HepG2 (cell line): ENCODE results near the gene WDR18. TPM values are rescaled to one million over a fixed set of nuclear protein-coding genes. Genes with fewer than 3 reads are reported as not detected.
A peak's percentile ranks its signal among the peaks of the same experiment; 100 is the strongest.

Experiments
- CHD4 ChIP-seq: fragments of 200-600 bp; sonication (generic); IDR thresholded peaks from 2 replicates; pipeline ENCODE4 v1.7.0; 2017; ENCODE audit warnings: mild to moderate bottlenecking, low read length, borderline replicate concordance
- HNRNPL ChIP-seq: fragments of 200-400 bp; formaldehyde crosslinking; IDR thresholded peaks from 2 replicates; pipeline ENCODE4 v1.6.1; 2017; ENCODE audit warnings: mild to moderate bottlenecking, low read depth, low read length
- MAFG ChIP-seq: sonication (generic); formaldehyde crosslinking; IDR thresholded peaks from 2 replicates; pipeline ENCODE4 v1.5.1; 2020; ENCODE audit warnings: mild to moderate bottlenecking, missing genetic modification reagents
- MYPOP ChIP-seq: sonication (generic); formaldehyde crosslinking; IDR thresholded peaks from 2 replicates; pipeline ENCODE4 v1.8.1; 2023; ENCODE audit warnings: mild to moderate bottlenecking, moderate library complexity, missing genetic modification reagents
- NKX3-1 ChIP-seq: sonication (generic); formaldehyde crosslinking; IDR thresholded peaks from 2 replicates; pipeline ENCODE4 v1.5.0; 2020; ENCODE audit warnings: missing genetic modification reagents
- NPAS2 ChIP-seq: sonication (generic); formaldehyde crosslinking; IDR thresholded peaks from 2 replicates; pipeline ENCODE4 v1.8.0; 2022; ENCODE audit warnings: mild to moderate bottlenecking, missing genetic modification reagents, borderline replicate concordance
- NRL ChIP-seq: sonication (generic); formaldehyde crosslinking; IDR thresholded peaks from 2 replicates; pipeline ENCODE4 v1.5.0; 2020; ENCODE audit warnings: missing genetic modification reagents, mild to moderate bottlenecking, moderate library complexity, borderline replicate concordance
- POLR2A ChIP-seq, 2 experiments: IDR thresholded peaks; 2 replicates each; pipeline ENCODE4 v1.6.1; 2011; ENCODE audit warnings: low read depth in 2 of 2, low read length in 2 of 2, mild to moderate bottlenecking in 1 of 2, moderate library complexity in 1 of 2; ENCODE audit not compliant: insufficient read depth in 1 of 2
- RBAK ChIP-seq: sonication (generic); formaldehyde crosslinking; IDR thresholded peaks from 2 replicates; pipeline ENCODE4 v1.5.1; 2020; ENCODE audit warnings: mild to moderate bottlenecking, missing genetic modification reagents
- REL ChIP-seq: sonication (generic); formaldehyde crosslinking; conservative IDR thresholded peaks from 2 replicates; pipeline ENCODE4 v1.8.0; 2022; ENCODE audit warnings: mild to moderate bottlenecking, missing genetic modification reagents, moderate library complexity
- RELA ChIP-seq: sonication (generic); formaldehyde crosslinking; IDR thresholded peaks from 2 replicates; pipeline ENCODE4 v1.4.0; 2020; ENCODE audit warnings: missing genetic modification reagents
- REPIN1 ChIP-seq: sonication (generic); formaldehyde crosslinking; IDR thresholded peaks from 2 replicates; pipeline ENCODE4 v1.8.0; 2022; ENCODE audit warnings: missing genetic modification reagents, low read depth, mild to moderate bottlenecking, borderline replicate concordance
- SALL2 ChIP-seq: sonication (generic); formaldehyde crosslinking; IDR thresholded peaks from 2 replicates; pipeline ENCODE4 v1.8.1; 2023; ENCODE audit warnings: mild to moderate bottlenecking, missing genetic modification reagents, inconsistent platforms
- TCF12 ChIP-seq, 2 experiments: fragments of 450-650 bp in 1 of 2; sonication (generic) in 1 of 2; formaldehyde crosslinking in 1 of 2; IDR thresholded peaks; 2 replicates each; pipeline versions ENCODE4 v1.6.1 to v1.8.0; 2017 to 2022; ENCODE audit warnings: antibody characterized with exemption in 1 of 2, mild to moderate bottlenecking in 1 of 2, missing genetic modification reagents in 1 of 2, moderate library complexity in 1 of 2
- TEAD2 ChIP-seq: sonication (generic); formaldehyde crosslinking; IDR thresholded peaks from 2 replicates; pipeline ENCODE4 v1.9.0; 2021; ENCODE audit warnings: missing genetic modification reagents
- ZBTB7A ChIP-seq: sonication (generic); formaldehyde crosslinking; IDR thresholded peaks from 2 replicates; pipeline ENCODE4 v1.8.0; 2022; ENCODE audit warnings: mild to moderate bottlenecking, missing genetic modification reagents
- ZFP62 ChIP-seq: sonication (generic); formaldehyde crosslinking; IDR thresholded peaks from 2 replicates; pipeline ENCODE4 v1.4.0; 2020; ENCODE audit warnings: missing genetic modification reagents
- ZFY ChIP-seq: sonication (generic); formaldehyde crosslinking; IDR thresholded peaks from 2 replicates; pipeline ENCODE4 v1.4.0; 2020; ENCODE audit warnings: missing genetic modification reagents
- ZNF224 ChIP-seq: sonication (generic); formaldehyde crosslinking; IDR thresholded peaks from 2 replicates; pipeline ENCODE4 v1.5.0; 2020; ENCODE audit warnings: mild to moderate bottlenecking, missing genetic modification reagents
- ZNF558 ChIP-seq: sonication (generic); formaldehyde crosslinking; IDR thresholded peaks from 2 replicates; pipeline ENCODE4 v1.9.0; 2022; ENCODE audit warnings: mild to moderate bottlenecking, missing genetic modification reagents, borderline replicate concordance
- ZNF790 ChIP-seq: sonication (generic); formaldehyde crosslinking; IDR thresholded peaks from 2 replicates; pipeline ENCODE4 v1.8.0; 2022; ENCODE audit warnings: missing genetic modification reagents, mild to moderate bottlenecking, borderline replicate concordance
- ZSCAN9 ChIP-seq: IDR thresholded peaks from 2 replicates; pipeline ENCODE4 v1.6.1; 2016; ENCODE audit warnings: borderline replicate concordance
- polyA plus RNA-seq, 8 experiments: library from polyadenylated mRNA; depleted of rRNA in 3 of 8; stranded (reverse) in 7 of 8; unstranded in 1 of 8; fragments of >200 nt; fragmentation: Illumina TruSeq in 4 of 8; extraction: Trizol in 4 of 8; gene quantifications; 2 replicates each; pipeline versions ENCODE4 v1.2.1 to v1.2.3, GENCODE V29; 2011 to 2016; ENCODE audit warnings: low read depth in 4 of 8, missing spikeins in 1 of 8, mixed read lengths in 1 of 8; ENCODE audit not compliant: insufficient read depth in 1 of 8
- total RNA-seq, 5 experiments: library from RNA; depleted of rRNA; stranded (reverse); fragments of >200 nt; fragmentation: Illumina TruSeq; extraction: Trizol; gene quantifications; 2 replicates each; pipeline ENCODE4 v1.2.3, GENCODE V29; 2016; ENCODE audit warnings: low read depth in 1 of 5
- TF ChIP-seq, protein P1 (sequence below): sonication (generic); formaldehyde crosslinking; conservative IDR thresholded peaks from 2 replicates; pipeline ENCODE4 v1.4.0; 2020; ENCODE audit warnings: missing genetic modification reagents
- TF ChIP-seq, protein P2 (sequence below): sonication (generic); formaldehyde crosslinking; IDR thresholded peaks from 2 replicates; pipeline ENCODE4 v1.4.0; 2020; ENCODE audit warnings: missing genetic modification reagents
- TF ChIP-seq, protein P3 (sequence below): sonication (generic); formaldehyde crosslinking; IDR thresholded peaks from 2 replicates; pipeline ENCODE4 v1.9.0; 2021; ENCODE audit warnings: missing genetic modification reagents, mild to moderate bottlenecking, borderline replicate concordance
- TF ChIP-seq, protein P4 (sequence below): sonication (generic); formaldehyde crosslinking; conservative IDR thresholded peaks from 2 replicates; pipeline ENCODE4 v1.8.0; 2022; ENCODE audit warnings: missing genetic modification reagents

The WDR18 gene
- total and polyA plus RNA-seq, 2 of the 13 experiments (the other 11 are each of a cell fraction or from before 2014, with no cell fraction given): 36.4 to 47.6 TPM

DNA sequence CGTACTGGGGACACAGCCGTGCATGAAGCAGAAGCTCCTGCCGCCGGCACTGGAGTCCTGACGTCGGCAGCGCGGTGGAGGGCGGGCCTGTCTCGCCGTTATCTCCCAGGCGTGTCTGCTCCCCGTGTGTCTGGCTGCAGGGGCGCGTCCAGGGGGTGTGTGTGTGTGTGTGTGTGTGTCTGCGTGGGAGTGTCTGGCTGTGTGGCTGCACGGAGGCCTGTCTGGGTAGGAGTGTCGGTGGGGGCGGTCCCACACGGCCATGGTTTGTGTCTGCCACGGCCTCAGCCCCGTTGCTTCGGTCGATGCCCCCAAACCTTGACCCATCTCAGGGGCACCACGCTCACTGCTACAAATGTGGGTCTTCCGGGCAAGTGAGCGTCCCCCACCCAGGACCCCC, 40.0 kb upstream of the WDR18 start (continued):
- TF ChIP-seq, protein P1, sequence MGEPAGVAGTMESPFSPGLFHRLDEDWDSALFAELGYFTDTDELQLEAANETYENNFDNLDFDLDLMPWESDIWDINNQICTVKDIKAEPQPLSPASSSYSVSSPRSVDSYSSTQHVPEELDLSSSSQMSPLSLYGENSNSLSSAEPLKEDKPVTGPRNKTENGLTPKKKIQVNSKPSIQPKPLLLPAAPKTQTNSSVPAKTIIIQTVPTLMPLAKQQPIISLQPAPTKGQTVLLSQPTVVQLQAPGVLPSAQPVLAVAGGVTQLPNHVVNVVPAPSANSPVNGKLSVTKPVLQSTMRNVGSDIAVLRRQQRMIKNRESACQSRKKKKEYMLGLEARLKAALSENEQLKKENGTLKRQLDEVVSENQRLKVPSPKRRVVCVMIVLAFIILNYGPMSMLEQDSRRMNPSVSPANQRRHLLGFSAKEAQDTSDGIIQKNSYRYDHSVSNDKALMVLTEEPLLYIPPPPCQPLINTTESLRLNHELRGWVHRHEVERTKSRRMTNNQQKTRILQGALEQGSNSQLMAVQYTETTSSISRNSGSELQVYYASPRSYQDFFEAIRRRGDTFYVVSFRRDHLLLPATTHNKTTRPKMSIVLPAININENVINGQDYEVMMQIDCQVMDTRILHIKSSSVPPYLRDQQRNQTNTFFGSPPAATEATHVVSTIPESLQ (CRISPR knock-in tag): no peak
- TF ChIP-seq ZNF790 (CRISPR knock-in tag) (no peak), ZSCAN9 (CRISPR knock-in tag) (no peak), TEAD2 (CRISPR knock-in tag) (no peak), NPAS2 (no peak), ZNF558 (no peak), MAFG (CRISPR knock-in tag) (no peak), REL (CRISPR knock-in tag) (no peak), MYPOP (CRISPR knock-in tag) (no peak), ZFP62 (CRISPR knock-in tag) (no peak), RBAK (no peak), ZBTB7A (CRISPR knock-in tag) (no peak), NKX3-1 (CRISPR knock-in tag) (no peak), ZNF224 (no peak), HNRNPL (peak; percentile 94; the same call in 1 of the 2 replicates), REPIN1 (CRISPR knock-in tag) (no peak), NRL (CRISPR knock-in tag) (no peak), CHD4 (no peak), TCF12 (IDR thresholded peaks at IDR 0.05) (no peak), TCF12 (CRISPR knock-in tag; IDR thresholded peaks at IDR 0.05) (no peak), RELA (CRISPR knock-in tag) (no peak), SALL2 (CRISPR knock-in tag) (no peak), ZFY (CRISPR knock-in tag) (no peak), POLR2A (IDR thresholded peaks at IDR 0.05; ENCODE audit: insufficient read depth in 1 of 2, low read depth in 2 of 2, low read length in 2 of 2) (peak in 1 of 2 experiments; percentile 27; a peak in 1 of 4 replicates)
- TF ChIP-seq, protein P2, sequence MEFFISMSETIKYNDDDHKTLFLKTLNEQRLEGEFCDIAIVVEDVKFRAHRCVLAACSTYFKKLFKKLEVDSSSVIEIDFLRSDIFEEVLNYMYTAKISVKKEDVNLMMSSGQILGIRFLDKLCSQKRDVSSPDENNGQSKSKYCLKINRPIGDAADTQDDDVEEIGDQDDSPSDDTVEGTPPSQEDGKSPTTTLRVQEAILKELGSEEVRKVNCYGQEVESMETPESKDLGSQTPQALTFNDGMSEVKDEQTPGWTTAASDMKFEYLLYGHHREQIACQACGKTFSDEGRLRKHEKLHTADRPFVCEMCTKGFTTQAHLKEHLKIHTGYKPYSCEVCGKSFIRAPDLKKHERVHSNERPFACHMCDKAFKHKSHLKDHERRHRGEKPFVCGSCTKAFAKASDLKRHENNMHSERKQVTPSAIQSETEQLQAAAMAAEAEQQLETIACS (CRISPR knock-in tag): no peak
- TF ChIP-seq, protein P3, sequence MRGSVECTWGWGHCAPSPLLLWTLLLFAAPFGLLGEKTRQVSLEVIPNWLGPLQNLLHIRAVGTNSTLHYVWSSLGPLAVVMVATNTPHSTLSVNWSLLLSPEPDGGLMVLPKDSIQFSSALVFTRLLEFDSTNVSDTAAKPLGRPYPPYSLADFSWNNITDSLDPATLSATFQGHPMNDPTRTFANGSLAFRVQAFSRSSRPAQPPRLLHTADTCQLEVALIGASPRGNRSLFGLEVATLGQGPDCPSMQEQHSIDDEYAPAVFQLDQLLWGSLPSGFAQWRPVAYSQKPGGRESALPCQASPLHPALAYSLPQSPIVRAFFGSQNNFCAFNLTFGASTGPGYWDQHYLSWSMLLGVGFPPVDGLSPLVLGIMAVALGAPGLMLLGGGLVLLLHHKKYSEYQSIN (CRISPR knock-in tag): no peak
- TF ChIP-seq, protein P4, sequence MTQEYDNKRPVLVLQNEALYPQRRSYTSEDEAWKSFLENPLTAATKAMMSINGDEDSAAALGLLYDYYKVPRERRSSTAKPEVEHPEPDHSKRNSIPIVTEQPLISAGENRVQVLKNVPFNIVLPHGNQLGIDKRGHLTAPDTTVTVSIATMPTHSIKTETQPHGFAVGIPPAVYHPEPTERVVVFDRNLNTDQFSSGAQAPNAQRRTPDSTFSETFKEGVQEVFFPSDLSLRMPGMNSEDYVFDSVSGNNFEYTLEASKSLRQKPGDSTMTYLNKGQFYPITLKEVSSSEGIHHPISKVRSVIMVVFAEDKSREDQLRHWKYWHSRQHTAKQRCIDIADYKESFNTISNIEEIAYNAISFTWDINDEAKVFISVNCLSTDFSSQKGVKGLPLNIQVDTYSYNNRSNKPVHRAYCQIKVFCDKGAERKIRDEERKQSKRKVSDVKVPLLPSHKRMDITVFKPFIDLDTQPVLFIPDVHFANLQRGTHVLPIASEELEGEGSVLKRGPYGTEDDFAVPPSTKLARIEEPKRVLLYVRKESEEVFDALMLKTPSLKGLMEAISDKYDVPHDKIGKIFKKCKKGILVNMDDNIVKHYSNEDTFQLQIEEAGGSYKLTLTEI (CRISPR knock-in tag): no peak
